Measurements from ENCODE around the gene ATF2. TPM values are rescaled to one million over a fixed set of nuclear protein-coding genes. Genes with fewer than 3 reads are reported as not detected.
A peak's percentile ranks its signal among the peaks of the same experiment; 100 is the strongest.

The ATF2 gene
- total RNA-seq, 1 donor from 2014 or later, result 71.0 TPM

DNA sequence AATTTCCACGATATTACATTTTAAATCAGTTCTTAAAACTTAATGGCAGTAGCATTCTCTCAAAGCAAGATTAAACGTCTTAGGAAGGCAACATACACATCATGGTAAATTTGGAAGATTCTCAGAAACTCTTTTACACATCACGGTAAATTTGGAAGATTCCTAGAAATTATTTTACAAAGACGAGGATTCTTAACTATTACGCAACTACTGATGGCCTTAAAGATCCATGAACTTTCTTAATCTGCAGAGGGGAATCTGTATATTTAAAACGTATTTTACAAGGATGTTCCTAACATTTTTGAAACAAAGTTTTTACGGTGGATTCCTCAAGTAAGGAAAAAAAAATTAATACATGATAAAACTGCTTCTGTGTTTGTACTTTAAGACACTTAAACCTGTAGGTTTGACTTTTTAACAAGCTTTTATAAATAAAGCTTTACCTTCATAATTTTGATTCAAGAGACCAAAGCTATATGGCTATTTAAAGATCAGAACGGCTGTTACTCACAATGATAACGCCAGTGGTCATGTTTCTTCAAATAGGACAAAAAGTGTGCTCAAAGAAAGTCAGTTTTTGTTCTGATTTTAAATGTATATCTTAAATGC lies 1.7 kb downstream of the ATF2 start:
- Mint-ChIP-seq H3K9me3 (ENCODE audit: unreplicated experiment) (no peaks in the 10 kb centered on the region), H3K4me3 (ENCODE audit: unreplicated experiment) (peak overlapping the region; percentile 99), H3K27ac (ENCODE audit: unreplicated experiment) (peak overlapping the region; percentile 98), H3K36me3 (ENCODE audit: unreplicated experiment) (no peaks in the 10 kb centered on the region), H3K27me3 (ENCODE audit: unreplicated experiment) (no peaks in the 10 kb centered on the region), H3K4me1 (ENCODE audit: unreplicated experiment) (peaks cover 29% of the 10 kb centered on the region)
- no peak for TF ChIP-seq CTCF (IDR thresholded peaks at IDR 0.05)
- DNase-seq (ENCODE audit: extremely low spot score, unreplicated experiment), result no peak

- Mint-ChIP-seq H3K4me3 (ENCODE audit: unreplicated experiment) (no peak overlapping the region), H3K9me3 (ENCODE audit: unreplicated experiment) (no peaks in the 10 kb centered on the region), H3K4me1 (ENCODE audit: unreplicated experiment) (peaks cover 22% of the 10 kb centered on the region), H3K36me3 (ENCODE audit: unreplicated experiment) (no peaks in the 10 kb centered on the region), H3K27me3 (ENCODE audit: unreplicated experiment) (no peaks in the 10 kb centered on the region), H3K27ac (ENCODE audit: unreplicated experiment) (no peak overlapping the region)
- TF ChIP-seq CTCF (IDR thresholded peaks at IDR 0.05), result no peak
- DNase-seq (ENCODE audit: extremely low spot score, unreplicated experiment), result no peak
These were observed 3.8 kb downstream of the ATF2 start for GRCh38 chr2:175164235-175164634.

- peaks cover 21% of the 10 kb centered on the region for H3K4me1 Mint-ChIP-seq (ENCODE audit: unreplicated experiment)
- TF ChIP-seq CTCF (IDR thresholded peaks at IDR 0.05), result no peak
- H3K9me3 Mint-ChIP-seq (ENCODE audit: unreplicated experiment), result no peaks in the 10 kb centered on the region
- no peak for DNase-seq (ENCODE audit: extremely low spot score, unreplicated experiment)
- H3K4me3 Mint-ChIP-seq (ENCODE audit: unreplicated experiment), result no peak overlapping the region
- no peaks in the 10 kb centered on the region for H3K36me3 Mint-ChIP-seq (ENCODE audit: unreplicated experiment)
- no peaks in the 10 kb centered on the region for H3K27me3 Mint-ChIP-seq (ENCODE audit: unreplicated experiment)
- no peak overlapping the region for H3K27ac Mint-ChIP-seq (ENCODE audit: unreplicated experiment)
These were observed 9.1 kb downstream of the ATF2 start for GRCh38 chr2:175158894-175159293.

- Mint-ChIP-seq H3K27me3 (ENCODE audit: unreplicated experiment) (no peaks in the 10 kb centered on the region), H3K27ac (ENCODE audit: unreplicated experiment) (peak overlapping the region; percentile 27), H3K9me3 (ENCODE audit: unreplicated experiment) (no peaks in the 10 kb centered on the region), H3K4me3 (ENCODE audit: unreplicated experiment) (no peak overlapping the region), H3K36me3 (ENCODE audit: unreplicated experiment) (no peaks in the 10 kb centered on the region), H3K4me1 (ENCODE audit: unreplicated experiment) (peaks cover 35% of the 10 kb centered on the region)
- no peak for DNase-seq (ENCODE audit: extremely low spot score, unreplicated experiment)
- TF ChIP-seq CTCF (IDR thresholded peaks at IDR 0.05), result no peak
These were observed 11.5 kb downstream of the ATF2 start for GRCh38 chr2:175156534-175156933.

DNA sequence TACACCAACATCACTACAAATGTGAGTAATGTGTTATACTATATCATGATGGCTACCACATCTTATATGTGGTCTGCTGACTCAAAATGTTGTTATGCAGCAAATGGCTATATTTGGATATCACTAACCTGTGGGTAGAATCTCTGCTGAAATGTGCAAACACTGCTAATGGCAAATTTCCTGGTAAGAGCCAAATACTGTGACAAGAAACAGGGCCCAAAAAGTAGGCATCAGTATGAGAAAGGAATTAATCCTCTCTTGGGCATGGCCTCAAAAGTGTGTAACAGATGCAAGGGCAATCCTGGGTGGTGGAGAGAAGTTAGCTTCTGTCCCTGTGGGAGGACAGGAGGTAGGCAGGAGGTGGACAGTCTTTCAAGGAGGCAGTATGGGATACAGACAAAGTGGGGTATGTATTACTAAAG lies 13.3 kb downstream of the ATF2 start:
- no peak for DNase-seq (ENCODE audit: extremely low spot score, unreplicated experiment)
- Mint-ChIP-seq H3K27me3 (ENCODE audit: unreplicated experiment) (no peaks in the 10 kb centered on the region), H3K4me3 (ENCODE audit: unreplicated experiment) (no peak overlapping the region), H3K4me1 (ENCODE audit: unreplicated experiment) (peaks cover 40% of the 10 kb centered on the region), H3K36me3 (ENCODE audit: unreplicated experiment) (peaks cover 3% of the 10 kb centered on the region), H3K9me3 (ENCODE audit: unreplicated experiment) (no peaks in the 10 kb centered on the region), H3K27ac (ENCODE audit: unreplicated experiment) (peak overlapping the region; percentile 75)
- no peak for TF ChIP-seq CTCF (IDR thresholded peaks at IDR 0.05)
